Kidney tubule cell (primary cell): ENCODE measurements around the gene SMOC2.
"Not testable (repeated sequence)": the region's sequence is repeated elsewhere in the genome, so short reads cannot be mapped to it uniquely, and the experiment has no call there.

Experiments used
- DNase-seq: peaks from one replicate; pipeline ENCODE4 v3.0.0-alpha.2; 2018; ENCODE audit warnings: low spot score

The SMOC2 gene

DNA sequence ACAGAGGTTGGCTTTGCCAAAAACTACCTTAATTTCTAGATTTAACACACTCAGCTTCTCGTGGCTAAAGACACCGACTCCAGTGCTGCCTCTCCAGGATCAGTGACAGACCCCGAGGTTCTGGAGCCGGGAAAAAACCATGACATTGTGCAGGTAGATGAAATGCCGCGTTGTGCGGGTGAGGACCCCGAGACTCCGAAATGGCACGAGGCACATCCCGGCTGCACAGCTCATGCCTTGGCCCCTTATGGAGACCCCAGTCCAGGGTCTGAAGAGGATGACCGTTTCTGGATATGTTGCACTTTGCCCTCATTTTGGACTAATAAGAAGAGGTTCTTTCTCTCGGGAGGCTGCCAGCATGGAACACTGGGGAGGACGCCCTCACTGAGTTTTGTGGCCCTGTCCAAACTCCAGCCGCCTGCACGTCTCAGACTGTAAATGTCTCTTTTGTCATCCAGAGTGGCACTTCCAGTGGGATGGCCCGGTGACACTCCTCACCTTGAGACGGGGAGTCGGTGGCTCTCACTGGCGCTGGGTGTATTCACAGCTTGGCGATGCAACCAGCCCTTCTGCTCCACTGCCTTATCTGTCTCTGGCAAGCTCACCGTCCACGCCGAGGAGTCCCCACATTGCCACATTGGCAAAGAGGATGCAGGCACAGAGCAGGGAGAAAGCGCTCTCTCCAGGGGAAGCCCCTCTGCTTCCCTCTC, 245.2 kb downstream of the SMOC2 start:
- DNase-seq: no peak

- peak; percentile 68 for DNase-seq
These were observed 246.1 kb downstream of the SMOC2 start for GRCh38 chr6:168686831-168687730.

DNA sequence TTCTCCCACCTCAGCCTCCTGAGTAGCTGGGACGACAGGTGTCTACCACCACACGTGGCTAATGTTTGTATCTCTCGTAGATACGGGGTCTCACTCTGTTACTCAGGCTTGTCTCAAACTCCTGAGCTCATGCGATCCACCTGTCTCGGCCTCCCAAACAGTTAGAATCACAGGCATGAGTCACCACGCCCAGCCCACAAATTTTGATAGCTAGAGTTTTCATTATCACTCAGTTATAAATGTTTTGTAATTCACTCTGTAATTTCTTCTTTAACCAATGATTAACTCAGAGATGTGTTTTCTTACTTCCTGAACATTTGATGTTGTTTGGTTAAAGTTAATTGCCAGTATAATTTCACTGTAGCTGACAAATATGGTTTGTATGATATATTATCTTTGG, 249.3 kb downstream of the SMOC2 start:
- DNase-seq: no peak

DNA sequence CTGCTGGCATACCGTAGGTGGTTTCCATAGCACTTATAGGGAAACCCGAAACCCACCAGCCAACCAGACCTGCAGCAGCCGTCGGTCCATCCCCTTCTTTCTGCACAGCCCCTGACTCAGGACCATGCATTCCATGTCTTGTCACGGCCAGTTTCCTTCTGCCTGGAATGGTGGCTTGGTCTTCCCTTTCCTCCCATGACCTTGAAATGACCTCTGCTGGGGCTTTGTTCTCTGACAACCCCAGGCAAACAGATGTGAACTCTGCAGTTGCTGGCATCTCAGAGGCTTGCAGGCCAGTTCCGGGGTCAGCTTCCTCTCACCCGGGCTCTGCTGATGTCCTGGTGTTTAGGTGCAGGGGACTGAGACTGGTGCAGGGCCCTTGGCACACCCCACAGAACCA, 250.8 kb downstream of the SMOC2 start:
- no peak for DNase-seq

- DNase-seq: no peak
These were observed 251.4 kb downstream of the SMOC2 start for GRCh38 chr6:168692193-168692914.

GRCh38 chr6:168692915-168693257, 251.9 kb downstream of the SMOC2 start:
- not testable (repeated sequence) for DNase-seq

GRCh38 chr6:168694797-168695196, 253.8 kb downstream of the SMOC2 start:
- DNase-seq: not testable (repeated sequence)

DNA sequence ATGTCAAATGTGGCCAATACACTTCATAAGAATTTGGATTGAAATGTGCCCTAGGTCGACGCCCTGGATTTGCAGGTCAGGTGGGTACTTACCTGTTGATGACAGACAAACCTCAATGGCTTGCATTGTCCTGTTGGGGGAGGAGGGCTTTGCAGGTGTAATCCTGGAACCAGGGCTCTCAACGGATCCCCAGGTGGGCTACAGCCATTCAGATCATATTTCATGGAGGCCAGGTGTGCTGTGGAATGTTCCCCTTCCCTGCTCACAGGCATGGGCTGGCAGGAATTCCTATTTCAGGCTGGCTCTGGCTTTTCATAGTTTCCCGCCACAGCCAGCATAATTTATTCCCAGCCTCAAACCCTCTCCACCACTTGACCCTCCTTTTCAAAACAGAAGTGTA, 254.7 kb downstream of the SMOC2 start:
- DNase-seq: no peak

- no peak for DNase-seq
These were observed 257.9 kb downstream of the SMOC2 start for GRCh38 chr6:168698923-168699322.

DNA sequence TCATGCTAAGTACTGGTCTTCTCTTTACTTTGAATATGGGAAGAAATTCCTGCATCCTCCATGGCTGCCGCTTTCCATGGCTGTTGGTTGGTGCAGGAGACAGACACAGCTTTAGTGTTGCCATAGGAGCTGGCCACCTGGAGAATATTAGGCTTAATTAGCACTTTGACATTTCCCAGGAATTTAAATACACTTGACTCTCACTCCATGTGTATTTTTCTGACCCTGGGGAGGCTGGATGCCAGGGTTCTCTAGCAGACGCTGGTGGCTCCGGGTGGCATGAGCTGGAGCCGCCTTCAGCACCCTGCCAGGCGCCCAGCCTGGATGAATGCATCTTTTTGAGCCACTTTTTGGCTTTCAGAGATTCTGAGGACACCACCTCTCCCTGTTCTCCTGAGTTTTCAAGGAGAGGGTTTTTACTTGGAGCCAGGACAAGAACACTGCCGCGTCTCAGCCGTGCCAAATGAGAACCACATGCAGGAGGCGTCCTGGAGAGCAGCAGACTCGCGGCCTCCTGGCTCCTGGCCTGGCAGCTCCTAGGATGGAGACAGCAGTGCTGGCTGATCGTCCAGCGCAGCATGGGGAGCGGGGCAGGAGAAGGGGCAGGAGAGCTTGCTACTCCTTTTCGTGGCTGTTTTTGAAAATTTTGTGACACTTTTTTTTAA, 258.8 kb downstream of the SMOC2 start:
- DNase-seq: no peak

- no peak for DNase-seq
These were observed 259.9 kb downstream of the SMOC2 start for GRCh38 chr6:168700880-168701279.

- peak; percentile 19 for DNase-seq
These were observed 263.0 kb downstream of the SMOC2 start for GRCh38 chr6:168703990-168704389.

- no peak for DNase-seq
These were observed 263.7 kb downstream of the SMOC2 start for GRCh38 chr6:168704678-168705077.

GRCh38 chr6:168705271-168705670, 264.3 kb downstream of the SMOC2 start:
- DNase-seq: not testable (repeated sequence)

DNA sequence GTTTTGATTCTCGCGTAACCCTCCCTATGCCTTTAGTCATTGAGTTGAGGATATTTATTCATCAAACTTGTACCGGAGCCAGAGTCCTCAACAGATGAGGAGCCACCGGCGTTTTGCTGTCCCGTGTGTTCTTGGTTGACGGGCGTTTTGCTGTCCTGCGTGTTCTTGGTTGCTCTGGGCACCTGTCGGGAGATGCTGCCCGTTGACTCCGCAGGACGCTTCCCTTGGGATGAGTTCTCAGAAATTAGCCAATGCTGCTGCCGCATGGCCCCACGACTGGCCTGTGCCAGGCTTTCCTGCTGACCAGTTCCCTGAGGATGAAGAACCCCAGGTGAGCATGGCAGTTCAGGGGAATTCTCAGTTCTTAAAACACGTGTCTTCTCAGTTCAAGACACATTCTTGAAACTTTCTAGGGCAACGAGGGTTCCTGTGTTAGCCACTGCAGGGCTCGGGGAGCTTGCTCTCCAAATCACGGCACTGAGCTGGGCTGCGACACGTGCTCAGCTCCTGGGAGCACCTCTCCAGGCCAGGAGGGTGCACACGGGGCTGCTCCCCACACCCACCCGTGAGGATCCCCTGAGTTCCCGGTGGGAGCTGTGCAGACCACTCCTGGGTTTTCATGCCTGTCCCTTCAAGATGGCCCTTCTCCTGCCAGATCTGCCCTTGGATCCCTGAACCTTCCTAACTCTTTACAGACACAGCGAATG, 265.6 kb downstream of the SMOC2 start:
- DNase-seq: no peak

DNA sequence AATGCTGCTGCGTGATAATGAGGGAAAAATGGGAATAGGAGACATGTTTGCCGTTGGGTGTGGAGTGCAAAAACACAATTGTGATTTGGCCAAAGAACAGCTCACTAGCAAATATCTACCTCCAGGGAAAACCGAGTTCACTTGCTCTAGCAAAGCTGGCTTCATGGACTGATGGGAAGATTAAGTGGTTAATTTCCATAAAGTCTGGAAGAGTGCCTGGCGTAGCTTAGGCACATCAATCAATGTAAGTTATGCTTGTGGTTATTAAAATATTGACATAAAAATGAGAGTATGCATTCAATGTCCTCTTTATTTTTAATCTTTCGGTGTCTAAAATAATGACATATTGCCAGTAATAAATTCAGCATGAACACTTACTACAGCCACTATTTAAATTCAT, 267.5 kb downstream of the SMOC2 start:
- DNase-seq: no peak

- no peak for DNase-seq
These were observed 268.0 kb downstream of the SMOC2 start for GRCh38 chr6:168708984-168709383.

GRCh38 chr6:168709390-168709789, 268.4 kb downstream of the SMOC2 start:
- DNase-seq: no peak

GRCh38 chr6:168709991-168710390, 269.0 kb downstream of the SMOC2 start:
- no peak for DNase-seq

GRCh38 chr6:168711049-168711640, 270.2 kb downstream of the SMOC2 start:
- DNase-seq: no peak

DNA sequence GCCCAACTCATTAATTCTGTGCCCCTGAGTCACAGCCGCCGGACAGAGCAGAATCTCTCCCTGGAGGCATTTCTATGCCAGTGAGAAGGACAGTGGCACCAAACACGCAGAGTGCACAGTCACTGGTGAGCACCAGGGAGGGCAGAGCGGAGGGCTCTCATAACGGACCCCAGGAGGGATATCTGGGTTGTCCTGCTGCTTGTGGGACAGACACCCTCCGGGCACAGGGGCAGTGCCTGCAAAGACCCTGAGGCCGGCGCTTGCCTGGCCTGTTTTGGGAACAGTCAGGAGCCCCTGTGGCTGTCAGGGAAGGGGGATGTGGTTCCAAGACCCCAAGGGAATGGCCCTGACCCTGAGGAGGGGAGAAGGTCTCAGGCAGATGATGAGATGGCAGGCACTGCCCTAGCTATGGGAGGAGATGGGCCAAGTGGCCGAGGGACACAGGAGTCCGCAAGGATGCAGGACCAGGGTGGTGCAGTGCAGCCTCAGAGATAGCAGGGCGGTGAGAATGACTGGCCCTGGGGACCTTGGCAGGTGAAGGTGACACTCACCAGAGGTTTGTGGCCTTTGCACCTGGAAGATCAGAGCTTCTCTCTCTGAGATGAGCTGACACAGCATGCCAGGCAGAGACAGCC, 270.8 kb downstream of the SMOC2 start:
- peak; percentile 19 for DNase-seq
